Measurements from ENCODE around the gene KIRREL1.

GRCh38 chr1:158008630-158009029, 15.2 kb downstream of the KIRREL1 start:
- TF ChIP-seq, protein P1, sequence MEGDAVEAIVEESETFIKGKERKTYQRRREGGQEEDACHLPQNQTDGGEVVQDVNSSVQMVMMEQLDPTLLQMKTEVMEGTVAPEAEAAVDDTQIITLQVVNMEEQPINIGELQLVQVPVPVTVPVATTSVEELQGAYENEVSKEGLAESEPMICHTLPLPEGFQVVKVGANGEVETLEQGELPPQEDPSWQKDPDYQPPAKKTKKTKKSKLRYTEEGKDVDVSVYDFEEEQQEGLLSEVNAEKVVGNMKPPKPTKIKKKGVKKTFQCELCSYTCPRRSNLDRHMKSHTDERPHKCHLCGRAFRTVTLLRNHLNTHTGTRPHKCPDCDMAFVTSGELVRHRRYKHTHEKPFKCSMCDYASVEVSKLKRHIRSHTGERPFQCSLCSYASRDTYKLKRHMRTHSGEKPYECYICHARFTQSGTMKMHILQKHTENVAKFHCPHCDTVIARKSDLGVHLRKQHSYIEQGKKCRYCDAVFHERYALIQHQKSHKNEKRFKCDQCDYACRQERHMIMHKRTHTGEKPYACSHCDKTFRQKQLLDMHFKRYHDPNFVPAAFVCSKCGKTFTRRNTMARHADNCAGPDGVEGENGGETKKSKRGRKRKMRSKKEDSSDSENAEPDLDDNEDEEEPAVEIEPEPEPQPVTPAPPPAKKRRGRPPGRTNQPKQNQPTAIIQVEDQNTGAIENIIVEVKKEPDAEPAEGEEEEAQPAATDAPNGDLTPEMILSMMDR (IDR thresholded peaks at IDR 0.05): no peak
- TF ChIP-seq, protein P2, sequence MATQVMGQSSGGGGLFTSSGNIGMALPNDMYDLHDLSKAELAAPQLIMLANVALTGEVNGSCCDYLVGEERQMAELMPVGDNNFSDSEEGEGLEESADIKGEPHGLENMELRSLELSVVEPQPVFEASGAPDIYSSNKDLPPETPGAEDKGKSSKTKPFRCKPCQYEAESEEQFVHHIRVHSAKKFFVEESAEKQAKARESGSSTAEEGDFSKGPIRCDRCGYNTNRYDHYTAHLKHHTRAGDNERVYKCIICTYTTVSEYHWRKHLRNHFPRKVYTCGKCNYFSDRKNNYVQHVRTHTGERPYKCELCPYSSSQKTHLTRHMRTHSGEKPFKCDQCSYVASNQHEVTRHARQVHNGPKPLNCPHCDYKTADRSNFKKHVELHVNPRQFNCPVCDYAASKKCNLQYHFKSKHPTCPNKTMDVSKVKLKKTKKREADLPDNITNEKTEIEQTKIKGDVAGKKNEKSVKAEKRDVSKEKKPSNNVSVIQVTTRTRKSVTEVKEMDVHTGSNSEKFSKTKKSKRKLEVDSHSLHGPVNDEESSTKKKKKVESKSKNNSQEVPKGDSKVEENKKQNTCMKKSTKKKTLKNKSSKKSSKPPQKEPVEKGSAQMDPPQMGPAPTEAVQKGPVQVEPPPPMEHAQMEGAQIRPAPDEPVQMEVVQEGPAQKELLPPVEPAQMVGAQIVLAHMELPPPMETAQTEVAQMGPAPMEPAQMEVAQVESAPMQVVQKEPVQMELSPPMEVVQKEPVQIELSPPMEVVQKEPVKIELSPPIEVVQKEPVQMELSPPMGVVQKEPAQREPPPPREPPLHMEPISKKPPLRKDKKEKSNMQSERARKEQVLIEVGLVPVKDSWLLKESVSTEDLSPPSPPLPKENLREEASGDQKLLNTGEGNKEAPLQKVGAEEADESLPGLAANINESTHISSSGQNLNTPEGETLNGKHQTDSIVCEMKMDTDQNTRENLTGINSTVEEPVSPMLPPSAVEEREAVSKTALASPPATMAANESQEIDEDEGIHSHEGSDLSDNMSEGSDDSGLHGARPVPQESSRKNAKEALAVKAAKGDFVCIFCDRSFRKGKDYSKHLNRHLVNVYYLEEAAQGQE (IDR thresholded peaks at IDR 0.05; ENCODE audit: insufficient read depth in 1 of 2, low read depth in 2 of 2, low read length in 1 of 2): no peak
- no peak for TF ChIP-seq POLR2AphosphoS5 (IDR thresholded peaks at IDR 0.05; ENCODE audit: low read depth, low read length)

Measured in Panc1 (cell line).